Epithelial cell of proximal tubule (primary cell): Measurements from ENCODE around the gene C1QTNF9B. TPM values are rescaled to one million over a fixed set of nuclear protein-coding genes. Genes with fewer than 3 reads are reported as not detected.

Source experiments
- DNase-seq: peaks from one replicate; pipeline ENCODE4 v3.0.0-alpha.2; 2011; ENCODE audit warnings: low read depth
- H3K4me3 ChIP-seq: 2 replicates; pipeline ENCODE4 v1.5.1; 2011; ENCODE audit warnings: low read depth, mild to moderate bottlenecking, low read length
- CTCF ChIP-seq: conservative IDR thresholded peaks from 2 replicates; pipeline ENCODE4 v1.5.1; 2012; ENCODE audit warnings: low read depth, mild to moderate bottlenecking, low read length
- total RNA-seq: library from RNA; depleted of rRNA; stranded (reverse); fragments of >200 nt; gene quantifications from 2 replicates; pipeline ENCODE4 v1.2.3, GENCODE V29; 2015

The C1QTNF9B gene
- total RNA-seq, 1 donor from 2014 or later = not detected

DNA sequence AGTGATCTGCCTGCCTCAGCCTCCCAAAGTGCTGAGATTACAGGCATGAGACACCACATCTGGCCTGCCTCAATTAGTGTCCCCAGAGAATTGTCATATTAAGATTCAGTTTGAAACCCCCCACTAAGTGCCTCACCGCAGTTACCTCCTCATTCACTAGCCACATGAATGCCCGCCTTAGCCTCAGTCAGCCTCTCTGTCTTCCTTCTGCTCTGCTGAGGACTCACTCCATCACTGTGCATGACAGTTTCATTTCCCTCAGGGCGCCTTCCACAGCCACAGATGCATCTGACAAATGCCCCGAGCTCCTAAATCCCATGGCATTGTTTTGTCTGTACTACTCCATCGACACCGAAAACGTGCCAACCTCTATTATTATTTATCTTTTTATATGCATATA, 31.4 kb downstream of the C1QTNF9B start:
- H3K4me3 ChIP-seq = no peak overlapping the region
- TF ChIP-seq CTCF = no peak
- no peak for DNase-seq

- no peak for DNase-seq
- no peak overlapping the region for H3K4me3 ChIP-seq
- TF ChIP-seq CTCF = no peak
Measured at GRCh38 chr13:23865026-23865425, 32.3 kb downstream of the C1QTNF9B start.

GRCh38 chr13:23861310-23861709, 36.0 kb downstream of the C1QTNF9B start:
- TF ChIP-seq CTCF = no peak
- DNase-seq = no peak
- no peak overlapping the region for H3K4me3 ChIP-seq

- no peak overlapping the region for H3K4me3 ChIP-seq
- no peak for DNase-seq
- no peak for TF ChIP-seq CTCF
Measured at GRCh38 chr13:23859904-23860303, 37.4 kb downstream of the C1QTNF9B start.

DNA sequence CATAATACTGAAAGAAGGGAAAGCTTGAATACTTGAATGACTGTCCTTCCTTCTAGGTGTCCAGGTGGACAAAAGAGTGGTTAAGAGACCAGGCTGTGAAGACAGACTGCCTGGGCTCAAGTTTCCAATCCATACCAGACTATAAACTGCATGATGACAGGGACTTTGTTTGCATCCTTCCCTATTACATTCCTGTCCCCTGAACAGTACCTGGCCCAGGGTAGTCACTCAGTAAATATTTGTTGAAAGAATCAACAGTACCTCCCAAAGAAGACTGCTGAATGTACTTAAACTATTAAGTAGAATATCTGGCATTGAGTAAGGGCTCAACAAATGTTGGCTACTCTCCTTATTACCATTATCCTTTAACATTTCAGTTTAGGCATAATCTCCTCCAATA, 37.8 kb downstream of the C1QTNF9B start:
- DNase-seq = no peak
- TF ChIP-seq CTCF = no peak
- no peak overlapping the region for H3K4me3 ChIP-seq

- no peak overlapping the region for H3K4me3 ChIP-seq
- TF ChIP-seq CTCF = no peak
- DNase-seq = no peak
Measured at GRCh38 chr13:23858546-23858945, 38.8 kb downstream of the C1QTNF9B start.

GRCh38 chr13:23856008-23856750, 41.1 kb downstream of the C1QTNF9B start:
- no peak for DNase-seq
- TF ChIP-seq CTCF = no peak
- H3K4me3 ChIP-seq = no peak overlapping the region
